CD14-positive monocyte (primary cell): Measurements from ENCODE around the gene MUS81. TPM values are rescaled to one million over a fixed set of nuclear protein-coding genes. Genes with fewer than 3 reads are reported as not detected.

Source experiments
- DNase-seq, 3 donors: peaks; one replicate each; pipeline ENCODE4 v3.0.0-alpha.2; 2011 to 2022
- H2AFZ ChIP-seq: 2 replicates; pipeline ENCODE4 v1.6.0; 2012; ENCODE audit warnings: mild to moderate bottlenecking, low read depth, low read length, inconsistent platforms; ENCODE audit not compliant: insufficient read depth, poor library complexity, severe bottlenecking
- H3K27ac ChIP-seq, 2 donors: 1 replicate in 1 of 2; 2 replicates in 1 of 2; pipeline ENCODE4 v1.5.1; 2012 to 2013; ENCODE audit warnings: low read length in 2 of 2, control low read depth in 1 of 2, inconsistent platforms in 1 of 2, low read depth in 1 of 2, mild to moderate bottlenecking in 1 of 2
- H3K27me3 ChIP-seq, 2 donors: one replicate each; pipeline versions ENCODE4 v1.6.0 to v1.6.1; 2011 to 2013; ENCODE audit warnings: low read length in 2 of 2; ENCODE audit not compliant: control insufficient read depth in 2 of 2, insufficient read depth in 2 of 2
- H3K36me3 ChIP-seq, 2 donors: replicated peaks in 1 of 2; 1 replicate in 1 of 2; 2 replicates in 1 of 2; pipeline versions ENCODE4 v1.5.1 to v1.6.1; 2012 to 2013; ENCODE audit warnings: low read length in 2 of 2, control low read depth in 1 of 2, inconsistent platforms in 1 of 2, mild to moderate bottlenecking in 1 of 2; ENCODE audit not compliant: insufficient read depth in 2 of 2, control insufficient read depth in 1 of 2
- H3K4me1 ChIP-seq, 2 donors: 1 replicate in 1 of 2; 2 replicates in 1 of 2; pipeline versions ENCODE4 v1.5.1 to v1.6.1; 2012 to 2013; ENCODE audit warnings: low read length in 2 of 2, control low read depth in 1 of 2, inconsistent platforms in 1 of 2, mild to moderate bottlenecking in 1 of 2, moderate library complexity in 1 of 2; ENCODE audit not compliant: insufficient read depth in 2 of 2, control insufficient read depth in 1 of 2
- H3K4me2 ChIP-seq: replicated peaks from 2 replicates; pipeline ENCODE3; 2012; ENCODE audit warnings: low read length, moderate library complexity, mild to moderate bottlenecking; ENCODE audit not compliant: poor library complexity, severe bottlenecking; ENCODE audit errors: extremely low read depth
- H3K4me3 ChIP-seq, 3 experiments: fragments of 200-600 bp in 1 of 3; sonication (generic) in 1 of 3; replicated peaks in 1 of 3; 1 replicate in 2 of 3; 2 replicates in 1 of 3; pipeline ENCODE4 v1.5.1; 2011 to 2013; ENCODE audit warnings: low read length in 3 of 3, mild to moderate bottlenecking in 3 of 3, control low read depth in 2 of 3, low read depth in 2 of 3, inconsistent platforms in 1 of 3, moderate library complexity in 1 of 3
- H3K79me2 ChIP-seq: 2 replicates; pipeline ENCODE4 v1.6.0; 2012; ENCODE audit warnings: mild to moderate bottlenecking, control low read depth, inconsistent platforms, low read length, moderate library complexity; ENCODE audit not compliant: insufficient read depth
- H3K9ac ChIP-seq: 2 replicates; pipeline ENCODE4 v1.6.0; 2017; ENCODE audit warnings: low read length, mild to moderate bottlenecking; ENCODE audit not compliant: insufficient read depth, poor library complexity, severe bottlenecking
- H3K9me3 ChIP-seq, 2 donors: replicated peaks in 1 of 2; 1 replicate in 1 of 2; 2 replicates in 1 of 2; pipeline versions ENCODE4 v1.5.1 to v1.6.1; 2012 to 2013; ENCODE audit warnings: low read length in 2 of 2, control low read depth in 1 of 2; ENCODE audit not compliant: control insufficient read depth in 1 of 2, insufficient read depth in 1 of 2
- H4K20me1 ChIP-seq: 2 replicates; pipeline ENCODE4 v1.6.0; 2012; ENCODE audit warnings: mild to moderate bottlenecking, low read length, control low read depth, moderate library complexity; ENCODE audit not compliant: insufficient read depth
- H3K27ac Mint-ChIP-seq, 7 donors: one replicate each; pipeline ENCODE4 v1.8.0; 2020; ENCODE audit warnings: mild to moderate bottlenecking in 7 of 7, mixed read lengths in 7 of 7, moderate library complexity in 6 of 7, inconsistent platforms in 2 of 7
- H3K27me3 Mint-ChIP-seq, 3 donors: one replicate each; pipeline ENCODE4 v1.8.0; 2021 to 2022; ENCODE audit warnings: low read depth in 3 of 3, mild to moderate bottlenecking in 3 of 3, mixed read lengths in 3 of 3, moderate library complexity in 3 of 3, inconsistent platforms in 1 of 3
- H3K36me3 Mint-ChIP-seq, 2 donors: one replicate each; pipeline ENCODE4 v1.8.0; 2020; ENCODE audit warnings: mixed read lengths in 2 of 2, inconsistent platforms in 1 of 2, mild to moderate bottlenecking in 1 of 2
- H3K4me1 Mint-ChIP-seq: one replicate; pipeline ENCODE4 v1.8.0; 2020; ENCODE audit warnings: mild to moderate bottlenecking, mixed read lengths
- H3K4me3 Mint-ChIP-seq, 2 donors: one replicate each; pipeline ENCODE4 v1.8.0; 2020; ENCODE audit warnings: mild to moderate bottlenecking in 2 of 2, mixed read lengths in 2 of 2, moderate library complexity in 1 of 2
- H3K9me3 Mint-ChIP-seq, 7 donors: one replicate each; pipeline ENCODE4 v1.8.0; 2020 to 2022; ENCODE audit warnings: mixed read lengths in 7 of 7, mild to moderate bottlenecking in 6 of 7, moderate library complexity in 6 of 7, inconsistent platforms in 2 of 7
- CTCF ChIP-seq: fragments of 200-600 bp; IDR thresholded peaks from one replicate; pipeline ENCODE4 v1.8.0; 2022; ENCODE audit warnings: antibody characterized with exemption, mild to moderate bottlenecking
- WGBS: methylation state at CpG from one replicate; pipeline ENCODE4 v1.1.5; 2013; ENCODE audit warnings: missing lambda C conversion rate; ENCODE audit not compliant: insufficient coverage; 5-methylcytosine and 5-hydroxymethylcytosine counted together
- intact Hi-C, 2 donors: fragments of 100-400 bp; cut with micrococcal nuclease; formaldehyde crosslinking; loops; one replicate each; pipeline versions ENCODE4 v1.15.0 to v1.15.1; 2023
- polyA plus RNA-seq, 3 donors: library from polyadenylated mRNA; depleted of rRNA in 1 of 3; unstranded in 2 of 3; stranded (reverse) in 1 of 3; fragments of 300-500 nt in 2 of 3; fragments of >200 nt in 1 of 3; fragmentation: Illumina TruSeq in 2 of 3; gene quantifications; 1 replicate in 2 of 3; 2 replicates in 1 of 3; pipeline ENCODE4 v1.2.3, GENCODE V29; 2012 to 2021

Gene MUS81
- polyA plus RNA-seq, 3 donors, result 15.0 to 87.5 (median 16.4) TPM

- Histone ChIP-seq H3K4me1 (peaks cover 9 to 28% of the 10 kb centered on the region in 2 donors), H3K36me3 (peaks cover 48 to 53% of the 10 kb centered on the region in 2 donors), H3K9me3 (no peaks in the 10 kb centered on the region), H3K79me2 (peaks cover 17% of the 10 kb centered on the region), H3K27me3 (no peaks in the 10 kb centered on the region), H4K20me1 (peaks cover 36% of the 10 kb centered on the region), H3K4me3 (no peak overlapping the region), H3K4me2 (no peak overlapping the region), H3K9ac (no peak overlapping the region), H2AFZ (no peak overlapping the region), H3K27ac (no peak overlapping the region)
- no peak for DNase-seq
- peaks cover 26% of the 10 kb centered on the region for H3K4me1 Mint-ChIP-seq
- TF ChIP-seq CTCF, result no peak
- intact Hi-C loops, result no loop called here
- 87% methylated on average over 13 of the region's 21 CpGs for WGBS
- peaks cover 40 to 57% of the 10 kb centered on the region in 2 donors for H3K36me3 Mint-ChIP-seq
- H3K27ac Mint-ChIP-seq, result peak overlapping the region in 1 of 7 donors; percentile 23
- H3K27me3 Mint-ChIP-seq, result peaks cover 6 to 26% (median 18%) of the 10 kb centered on the region in 3 donors
- peaks cover 0 to 4% (median 0%) of the 10 kb centered on the region in 7 donors for H3K9me3 Mint-ChIP-seq
- H3K4me3 Mint-ChIP-seq, result no peak overlapping the region
Measured at GRCh38 chr11:65866509-65867283, 6.5 kb downstream of the MUS81 start.

- peaks cover 0 to 4% (median 0%) of the 10 kb centered on the region in 7 donors for H3K9me3 Mint-ChIP-seq
- H3K9ac ChIP-seq, result no peak overlapping the region
- peaks cover 29% of the 10 kb centered on the region for H4K20me1 ChIP-seq
- peak overlapping the region; percentile 1 for H3K4me2 ChIP-seq
- H3K27ac Mint-ChIP-seq, result peak overlapping the region in 1 of 7 donors; percentile 23
- H3K36me3 ChIP-seq, result peaks cover 42 to 46% of the 10 kb centered on the region in 2 donors
- H3K27me3 ChIP-seq, result no peaks in the 10 kb centered on the region
- no peak for TF ChIP-seq CTCF
- no peak for DNase-seq
- intact Hi-C loops, result no loop called here
- H3K27me3 Mint-ChIP-seq, result peaks cover 6 to 26% (median 21%) of the 10 kb centered on the region in 3 donors
- no peaks in the 10 kb centered on the region for H3K9me3 ChIP-seq
- WGBS, result 36% methylated on average over 12 of the region's 29 CpGs
- H3K79me2 ChIP-seq, result peaks cover 9% of the 10 kb centered on the region
- peaks cover 12 to 32% of the 10 kb centered on the region in 2 donors for H3K4me1 ChIP-seq
- H3K36me3 Mint-ChIP-seq, result peaks cover 36 to 50% of the 10 kb centered on the region in 2 donors
- no peak overlapping the region for H3K4me3 Mint-ChIP-seq
- no peak overlapping the region for H2AFZ ChIP-seq
- no peak overlapping the region for H3K27ac ChIP-seq
- H3K4me3 ChIP-seq, result no peak overlapping the region
- H3K4me1 Mint-ChIP-seq, result peaks cover 24% of the 10 kb centered on the region
Measured at GRCh38 chr11:65867284-65868071, 7.2 kb downstream of the MUS81 start.
